Activated CD4-positive, alpha-beta T cell treated with anti-CD3 and anti-CD28 coated beads, Interleukin-10, Interleukin-2, amounts not matched to agents 100 ng/mL and 50 ng/mL, durations not matched to agents 16 hours and 8 hours (primary cell): ENCODE data around the gene GCNA.
A peak's percentile ranks its signal among the peaks of the same experiment; 100 is the strongest.
"Not testable (repeated sequence)": the region's sequence is repeated elsewhere in the genome, so short reads cannot be mapped to it uniquely, and the experiment has no call there.

Source experiments
- DNase-seq: peaks from one replicate; pipeline ENCODE4 v3.0.0-alpha.2; 2020

The GCNA gene

GRCh38 chrX:71578253-71579135, at the start of gene GCNA:
GCNA (plus strand) TSS chrX:71578437; CDS start chrX:71580822, 2,385 bp downstream.
- DNase-seq: no peak

- peak; percentile 86 for DNase-seq
Measured at GRCh38 chrX:71532078-71532752, 46.0 kb upstream of the GCNA start.

- DNase-seq: peak; percentile 95
Measured at GRCh38 chrX:71532753-71533425, 45.3 kb upstream of the GCNA start, which contains the start of gene OGT. OGT (plus strand) TSS chrX:71533104; CDS start chrX:71533300, 196 bp downstream.

- DNase-seq: no peak
Measured at GRCh38 chrX:71533516-71533850, 44.8 kb upstream of the GCNA start.

GRCh38 chrX:71533851-71534561, 44.2 kb upstream of the GCNA start:
- DNase-seq: peak; percentile 77

GRCh38 chrX:71534773-71535544, 43.3 kb upstream of the GCNA start:
- DNase-seq: no peak

GRCh38 chrX:71536285-71536684, 42.0 kb upstream of the GCNA start:
- peak; percentile 61 for DNase-seq

- DNase-seq: no peak
Measured at GRCh38 chrX:71537743-71538142, 40.5 kb upstream of the GCNA start.

GRCh38 chrX:71540801-71541200, 37.4 kb upstream of the GCNA start:
- no peak for DNase-seq

- DNase-seq: no peak
Measured at GRCh38 chrX:71541210-71542022, 36.8 kb upstream of the GCNA start.

GRCh38 chrX:71542411-71542810, 35.8 kb upstream of the GCNA start:
- no peak for DNase-seq

- no peak for DNase-seq
Measured at GRCh38 chrX:71542825-71543224, 35.4 kb upstream of the GCNA start.

- DNase-seq: no peak
Measured at GRCh38 chrX:71543316-71543715, 34.9 kb upstream of the GCNA start.

- DNase-seq: no peak
Measured at GRCh38 chrX:71545364-71545763, 32.9 kb upstream of the GCNA start.

- DNase-seq: no peak
Measured at GRCh38 chrX:71546879-71547278, 31.4 kb upstream of the GCNA start.

- DNase-seq: no peak
Measured at GRCh38 chrX:71547339-71547738, 30.9 kb upstream of the GCNA start.

GRCh38 chrX:71549986-71550385, 28.3 kb upstream of the GCNA start:
- no peak for DNase-seq

GRCh38 chrX:71550578-71550977, 27.7 kb upstream of the GCNA start:
- DNase-seq: no peak

- DNase-seq: no peak
Measured at GRCh38 chrX:71556036-71556435, 22.2 kb upstream of the GCNA start.

- no peak for DNase-seq
Measured at GRCh38 chrX:71558920-71559319, 19.3 kb upstream of the GCNA start.

- DNase-seq: not testable (repeated sequence)
Measured at GRCh38 chrX:71559773-71560172, 18.5 kb upstream of the GCNA start.
